Glutamatergic neuron (in vitro differentiated cells): Measurements from ENCODE around the gene FAN1. TPM values are rescaled to one million over a fixed set of nuclear protein-coding genes. Genes with fewer than 3 reads are reported as not detected.

ENCODE experiments used
- DNase-seq: peaks from one replicate; pipeline ENCODE4 v3.0.0; 2022
- H3K27ac Mint-ChIP-seq: one replicate; pipeline ENCODE4 v1.8.0; 2020; ENCODE audit warnings: mild to moderate bottlenecking, mixed read lengths, inconsistent platforms; ENCODE audit not compliant: unreplicated experiment
- H3K27me3 Mint-ChIP-seq: one replicate; pipeline ENCODE4 v1.8.0; 2020; ENCODE audit warnings: mild to moderate bottlenecking, moderate library complexity, mixed read lengths, inconsistent platforms; ENCODE audit not compliant: unreplicated experiment
- H3K36me3 Mint-ChIP-seq: one replicate; pipeline ENCODE4 v1.8.0; 2020; ENCODE audit warnings: mild to moderate bottlenecking, mixed read lengths, inconsistent platforms; ENCODE audit not compliant: unreplicated experiment
- H3K4me1 Mint-ChIP-seq: one replicate; pipeline ENCODE4 v1.8.0; 2020; ENCODE audit warnings: mild to moderate bottlenecking, low read depth, mixed read lengths, inconsistent platforms; ENCODE audit not compliant: unreplicated experiment
- H3K4me3 Mint-ChIP-seq: one replicate; pipeline ENCODE4 v1.8.0; 2020; ENCODE audit warnings: mild to moderate bottlenecking, mixed read lengths, inconsistent platforms; ENCODE audit not compliant: unreplicated experiment
- H3K9me3 Mint-ChIP-seq: one replicate; pipeline ENCODE4 v1.8.0; 2020; ENCODE audit warnings: mild to moderate bottlenecking, moderate library complexity, mixed read lengths, inconsistent platforms; ENCODE audit not compliant: unreplicated experiment
- CTCF ChIP-seq: fragments of 200-600 bp; sonication (generic); IDR thresholded peaks from one replicate; pipeline ENCODE4 v1.5.0; 2021; ENCODE audit not compliant: partially characterized antibody, unreplicated experiment
- total RNA-seq: library from RNA; stranded (reverse); fragmentation: NEBNext Ultra II Directional; extraction: Animal tissue kit (Norgen Biotek cat#: 25700); gene quantifications from one replicate; pipeline ENCODE4 v1.2.1, GENCODE V29; 2021; ENCODE audit not compliant: unreplicated experiment

Gene FAN1
- total RNA-seq, 1 donor from 2014 or later: 22.9 TPM

GRCh38 chr15:30985081-30985531, 81.4 kb downstream of the FAN1 start:
- Mint-ChIP-seq H3K4me1 (peaks cover 11% of the 10 kb centered on the region), H3K4me3 (no peak overlapping the region), H3K36me3 (no peaks in the 10 kb centered on the region), H3K27me3 (no peaks in the 10 kb centered on the region), H3K9me3 (no peaks in the 10 kb centered on the region), H3K27ac (no peak overlapping the region)
- DNase-seq: no peak
- no peak for TF ChIP-seq CTCF

- no peak for TF ChIP-seq CTCF
- peaks cover 4% of the 10 kb centered on the region for H3K27me3 Mint-ChIP-seq
- H3K4me3 Mint-ChIP-seq: peak overlapping the region; percentile 96
- no peak overlapping the region for H3K27ac Mint-ChIP-seq
- peaks cover 13% of the 10 kb centered on the region for H3K4me1 Mint-ChIP-seq
- H3K9me3 Mint-ChIP-seq: no peaks in the 10 kb centered on the region
- H3K36me3 Mint-ChIP-seq: no peaks in the 10 kb centered on the region
- DNase-seq: no peak
Observed at GRCh38 chr15:30990036-30990435, 86.3 kb downstream of the FAN1 start.

GRCh38 chr15:30990446-30991254, 86.9 kb downstream of the FAN1 start:
- DNase-seq: no peak
- H3K9me3 Mint-ChIP-seq: no peaks in the 10 kb centered on the region
- no peak for TF ChIP-seq CTCF
- H3K4me1 Mint-ChIP-seq: peaks cover 13% of the 10 kb centered on the region
- H3K27me3 Mint-ChIP-seq: peaks cover 4% of the 10 kb centered on the region
- H3K36me3 Mint-ChIP-seq: no peaks in the 10 kb centered on the region
- H3K27ac Mint-ChIP-seq: peak overlapping the region; percentile 82
- peak overlapping the region; percentile 96 for H3K4me3 Mint-ChIP-seq

- Mint-ChIP-seq H3K27ac (peak within 1 kb of the TSS; percentile 82), H3K4me1 (peaks cover 13% of the 10 kb centered on the region), H3K27me3 (peaks cover 4% of the 10 kb centered on the region), H3K36me3 (no peaks in the 10 kb centered on the region), H3K9me3 (no peaks in the 10 kb centered on the region), H3K4me3 (peak within 1 kb of the TSS; percentile 96)
- peak; percentile 79 for DNase-seq
- no peak for TF ChIP-seq CTCF
Observed at GRCh38 chr15:30991255-30992235, 87.8 kb downstream of the FAN1 start, which contains the start of gene MTMR10. MTMR10 (minus strand) TSS chr15:30991628; CDS start chr15:30991506, 122 bp downstream.
